ENCODE results near the gene NTRK3. TPM values are rescaled to one million over a fixed set of nuclear protein-coding genes. Genes with fewer than 3 reads are reported as not detected.
"Not testable (repeated sequence)": the region's sequence is repeated elsewhere in the genome, so short reads cannot be mapped to it uniquely, and the experiment has no call there.

NTRK3 gene
- total RNA-seq, 1 experiment from 2014 or later = 6.8 TPM

- no peak for DNase-seq (ENCODE audit: low spot score)
- in situ Hi-C loops (cut with HindIII; ENCODE audit: low sequenced_read_pairs) = no loop called here
Measured at GRCh38 chr15:88104357-88104756, 152.2 kb downstream of the NTRK3 start.

- DNase-seq (ENCODE audit: low spot score) = no peak
- in situ Hi-C loops (cut with HindIII; ENCODE audit: low sequenced_read_pairs) = no loop called here
Measured at GRCh38 chr15:88100181-88100580, 156.4 kb downstream of the NTRK3 start.

- DNase-seq (ENCODE audit: low spot score) = no peak
- in situ Hi-C loops (cut with HindIII; ENCODE audit: low sequenced_read_pairs) = no loop called here
Measured at GRCh38 chr15:88098361-88098760, 158.2 kb downstream of the NTRK3 start.

GRCh38 chr15:88091444-88092016 is 165.0 kb downstream of the NTRK3 start:
- in situ Hi-C loops (cut with HindIII; ENCODE audit: low sequenced_read_pairs) = no loop called here
- no peak for DNase-seq (ENCODE audit: low spot score)

GRCh38 chr15:88090481-88091011 is 166.0 kb downstream of the NTRK3 start:
- in situ Hi-C loops (cut with HindIII; ENCODE audit: low sequenced_read_pairs) = no loop called here
- DNase-seq (ENCODE audit: low spot score) = peak; percentile 89

GRCh38 chr15:88089731-88090130 is 166.8 kb downstream of the NTRK3 start:
- no peak for DNase-seq (ENCODE audit: low spot score)
- in situ Hi-C loops (cut with HindIII; ENCODE audit: low sequenced_read_pairs) = no loop called here

GRCh38 chr15:88089024-88089620 is 167.4 kb downstream of the NTRK3 start:
- in situ Hi-C loops (cut with HindIII; ENCODE audit: low sequenced_read_pairs) = no loop called here
- DNase-seq (ENCODE audit: low spot score) = no peak

GRCh38 chr15:88083811-88084760 is 172.5 kb downstream of the NTRK3 start:
- DNase-seq (ENCODE audit: low spot score) = no peak

GRCh38 chr15:88080616-88081015 is 175.9 kb downstream of the NTRK3 start:
- peak; percentile 81 for DNase-seq (ENCODE audit: low spot score)
- in situ Hi-C loops (cut with HindIII; ENCODE audit: low sequenced_read_pairs) = no loop called here

More at GRCh38 chr15:88083811-88084760, 172.5 kb downstream of the NTRK3 start:
- in situ Hi-C loops (cut with HindIII; ENCODE audit: low sequenced_read_pairs) = no loop called here

GRCh38 chr15:88077296-88078020 is 179.1 kb downstream of the NTRK3 start:
- in situ Hi-C loops (cut with HindIII; ENCODE audit: low sequenced_read_pairs) = no loop called here
- DNase-seq (ENCODE audit: low spot score) = no peak

- in situ Hi-C loops (cut with HindIII; ENCODE audit: low sequenced_read_pairs) = no loop called here
Measured at GRCh38 chr15:88076328-88076727, 180.2 kb downstream of the NTRK3 start.

GRCh38 chr15:88075102-88075501 is 181.4 kb downstream of the NTRK3 start:
- DNase-seq (ENCODE audit: low spot score) = no peak
- in situ Hi-C loops (cut with HindIII; ENCODE audit: low sequenced_read_pairs) = no loop called here

More at GRCh38 chr15:88076328-88076727, 180.2 kb downstream of the NTRK3 start:
- no peak for DNase-seq (ENCODE audit: low spot score)

- in situ Hi-C loops (cut with HindIII; ENCODE audit: low sequenced_read_pairs) = no loop called here
- no peak for DNase-seq (ENCODE audit: low spot score)
Measured at GRCh38 chr15:88074386-88074785, 182.2 kb downstream of the NTRK3 start.

GRCh38 chr15:88073391-88073691 is 183.2 kb downstream of the NTRK3 start:
- in situ Hi-C loops (cut with HindIII; ENCODE audit: low sequenced_read_pairs) = no loop called here

GRCh38 chr15:88072598-88073390 is 183.7 kb downstream of the NTRK3 start:
- in situ Hi-C loops (cut with HindIII; ENCODE audit: low sequenced_read_pairs) = no loop called here
- no peak for DNase-seq (ENCODE audit: low spot score)

More at GRCh38 chr15:88073391-88073691, 183.2 kb downstream of the NTRK3 start:
- DNase-seq (ENCODE audit: low spot score) = no peak

- in situ Hi-C loops (cut with HindIII; ENCODE audit: low sequenced_read_pairs); DNase-seq (ENCODE audit: low spot score): not testable (repeated sequence)
Measured at GRCh38 chr15:88072133-88072532, 184.4 kb downstream of the NTRK3 start.

- DNase-seq (ENCODE audit: low spot score) = peak; percentile 72
- in situ Hi-C loops (cut with HindIII; ENCODE audit: low sequenced_read_pairs) = no loop called here
Measured at GRCh38 chr15:88071141-88071540, 185.4 kb downstream of the NTRK3 start.

GRCh38 chr15:88069561-88069960 is 187.0 kb downstream of the NTRK3 start:
- in situ Hi-C loops (cut with HindIII; ENCODE audit: low sequenced_read_pairs) = no loop called here

GRCh38 chr15:88067331-88067685 is 189.2 kb downstream of the NTRK3 start:
- in situ Hi-C loops (cut with HindIII; ENCODE audit: low sequenced_read_pairs) = no loop called here
- DNase-seq (ENCODE audit: low spot score) = no peak

More at GRCh38 chr15:88069561-88069960, 187.0 kb downstream of the NTRK3 start:
- DNase-seq (ENCODE audit: low spot score) = peak; percentile 95

Measured in G401 (cell line).